Measurements from ENCODE around the gene TSPAN18. TPM values are rescaled to one million over a fixed set of nuclear protein-coding genes. Genes with fewer than 3 reads are reported as not detected.

The TSPAN18 gene
- total RNA-seq (2014; rRNA removed; shearing (Covaris generic)) = 0.54 TPM in 1 of 2 replicates, not detected in the other
- 0.09 and 0.20 TPM in 2 replicates for polyA plus RNA-seq (2016; fragmentation: Nextera tagmentation; extraction: Ambion mirVana)

DNA sequence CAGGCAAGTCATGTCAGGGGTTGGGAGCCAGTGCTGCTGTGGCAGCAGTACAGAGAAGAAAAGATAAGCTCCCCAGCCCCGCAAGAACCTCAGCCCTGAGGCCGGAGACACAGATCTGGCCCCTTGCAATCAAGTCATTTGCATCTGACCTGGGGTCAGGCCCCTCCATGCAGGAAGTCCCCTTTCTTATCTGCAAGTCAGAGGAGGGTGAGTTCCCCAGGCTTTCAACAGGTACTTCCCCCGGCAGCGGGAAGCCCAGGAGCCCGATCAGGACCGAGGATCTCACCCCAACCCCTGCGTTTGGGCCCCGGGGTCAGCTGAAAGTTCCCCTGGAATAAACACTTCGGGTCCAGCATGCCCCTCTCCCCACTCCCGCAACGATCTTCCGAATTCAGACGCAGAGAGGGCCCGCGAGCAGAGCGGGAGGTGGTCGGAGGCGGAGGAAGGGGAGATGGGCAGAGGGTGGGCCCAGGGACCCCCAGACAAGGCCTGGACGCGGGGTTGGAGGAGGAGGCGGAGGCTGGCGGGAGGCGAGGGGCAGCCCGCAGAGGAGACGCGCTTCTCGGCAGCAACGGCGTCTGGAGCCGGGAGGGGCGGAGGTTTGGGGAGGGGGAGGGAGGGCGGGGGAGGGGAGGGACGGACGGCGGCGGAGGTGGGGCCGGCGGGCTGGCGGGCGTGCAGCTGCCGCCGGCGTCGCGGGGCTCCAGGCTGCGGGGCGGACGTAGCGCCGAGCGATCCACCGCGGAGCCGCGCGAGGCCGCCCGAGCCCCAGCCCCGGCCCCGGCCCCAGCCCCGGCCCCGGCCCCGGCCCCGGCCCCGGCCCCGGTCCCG lies at the start of gene TSPAN18:
TSS of gene TSPAN18 (plus strand) at position 680 of the 831 bp plus-strand sequence. CDS start 179,455 bp downstream, outside the sequence.
- no peaks in the 10 kb centered on the region for H3K36me3 ChIP-seq (ENCODE audit: low read depth)
- H3K27ac ChIP-seq = no peak within 1 kb of the TSS
- WGBS, 2 experiments (ENCODE audit: low coverage in 1 of 2, low lambda C conversion rate in 2 of 2, missing lambda C conversion rate in 2 of 2) = 7 to 13% methylated on average over 18 to 34 of the region's 67 CpGs
- peak within 1 kb of the TSS; percentile 32 for H2AFZ ChIP-seq
- H3K27me3 ChIP-seq (replicated peaks; ENCODE audit: insufficient read depth) = peaks cover 43% of the 10 kb centered on the region
- no peaks in the 10 kb centered on the region for H3K9me2 ChIP-seq (ENCODE audit: insufficient read depth)
- no peak for TF ChIP-seq EZH2phosphoT487 (IDR thresholded peaks at IDR 0.05; ENCODE audit: insufficient read depth, low read depth)
- TF ChIP-seq EZH2 (IDR thresholded peaks at IDR 0.05; ENCODE audit: insufficient read depth, poor library complexity, severe bottlenecking) = peak; percentile 78
- in situ Hi-C loops (cut with MboI) = loop anchor here (5.0 kb wide), 1 partner anchor 166 kb away; no protein-coding TSS in a partner anchor
- peak within 1 kb of the TSS; percentile 66 for H3K4me3 ChIP-seq
- H3K4me1 ChIP-seq (ENCODE audit: insufficient read depth) = no peaks in the 10 kb centered on the region
- H3F3A ChIP-seq (ENCODE audit: insufficient read depth) = no peaks in the 10 kb centered on the region
- no peak within 1 kb of the TSS for H3K9ac ChIP-seq
- H4K20me1 ChIP-seq (ENCODE audit: insufficient read depth) = no peaks in the 10 kb centered on the region
- H3K79me2 ChIP-seq (ENCODE audit: insufficient read depth) = no peaks in the 10 kb centered on the region
- no peaks in the 10 kb centered on the region for H3K9me3 ChIP-seq (ENCODE audit: low read depth)
- DNase-seq = peak; percentile 32
- H3K4me2 ChIP-seq (ENCODE audit: unreplicated experiment) = peak within 1 kb of the TSS; percentile 71

DNA sequence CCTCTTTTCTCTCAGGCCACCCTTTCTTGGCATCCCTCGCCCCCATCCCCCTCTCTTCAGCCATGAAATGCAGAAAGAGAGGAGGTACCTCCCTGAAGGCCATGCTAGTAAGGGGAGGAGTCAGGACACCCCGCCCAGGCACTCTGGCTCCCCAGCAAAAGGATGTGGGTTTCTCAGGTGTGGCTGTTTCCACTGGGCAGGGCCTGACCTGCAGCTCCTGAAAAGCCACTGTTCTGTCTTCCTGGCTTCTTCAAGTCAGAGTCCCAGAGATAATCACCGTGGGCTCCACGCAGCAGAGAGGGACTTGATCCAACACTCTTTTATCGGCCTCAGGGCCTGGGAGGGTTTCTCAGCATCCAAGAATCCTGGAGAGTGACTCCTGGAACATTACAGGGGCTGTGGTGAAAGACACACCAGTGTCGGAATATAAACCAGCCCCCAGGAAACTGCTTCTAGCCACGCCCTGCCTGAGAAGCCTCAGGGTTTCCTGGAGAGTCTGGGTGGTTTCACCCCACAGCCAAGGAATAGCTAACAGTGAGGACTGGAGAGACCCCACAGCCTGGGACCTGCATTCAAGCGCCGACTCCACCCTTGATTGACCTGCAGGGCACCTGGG lies 45.7 kb upstream of the TSPAN18 start:
- Histone ChIP-seq H3K9me3 (ENCODE audit: low read depth) (no peaks in the 10 kb centered on the region), H3K4me2 (ENCODE audit: unreplicated experiment) (no peak overlapping the region), H3K27me3 (replicated peaks; ENCODE audit: insufficient read depth) (peaks cover 8% of the 10 kb centered on the region), H2AFZ (no peak overlapping the region), H4K20me1 (ENCODE audit: insufficient read depth) (no peaks in the 10 kb centered on the region), H3F3A (ENCODE audit: insufficient read depth) (no peaks in the 10 kb centered on the region), H3K36me3 (ENCODE audit: low read depth) (no peaks in the 10 kb centered on the region), H3K4me1 (ENCODE audit: insufficient read depth) (no peaks in the 10 kb centered on the region), H3K79me2 (ENCODE audit: insufficient read depth) (no peaks in the 10 kb centered on the region), H3K27ac (no peak overlapping the region), H3K9me2 (ENCODE audit: insufficient read depth) (no peaks in the 10 kb centered on the region), H3K9ac (no peak overlapping the region), H3K4me3 (no peak overlapping the region)
- WGBS, 2 experiments (ENCODE audit: low coverage in 1 of 2, low lambda C conversion rate in 2 of 2, missing lambda C conversion rate in 2 of 2) = 48 to 58% methylated on average over 9 of the region's 9 CpGs
- no peak for TF ChIP-seq EZH2phosphoT487 (IDR thresholded peaks at IDR 0.05; ENCODE audit: insufficient read depth, low read depth)
- in situ Hi-C loops (cut with MboI) = no loop called here
- peak; percentile 22 for DNase-seq

DNA sequence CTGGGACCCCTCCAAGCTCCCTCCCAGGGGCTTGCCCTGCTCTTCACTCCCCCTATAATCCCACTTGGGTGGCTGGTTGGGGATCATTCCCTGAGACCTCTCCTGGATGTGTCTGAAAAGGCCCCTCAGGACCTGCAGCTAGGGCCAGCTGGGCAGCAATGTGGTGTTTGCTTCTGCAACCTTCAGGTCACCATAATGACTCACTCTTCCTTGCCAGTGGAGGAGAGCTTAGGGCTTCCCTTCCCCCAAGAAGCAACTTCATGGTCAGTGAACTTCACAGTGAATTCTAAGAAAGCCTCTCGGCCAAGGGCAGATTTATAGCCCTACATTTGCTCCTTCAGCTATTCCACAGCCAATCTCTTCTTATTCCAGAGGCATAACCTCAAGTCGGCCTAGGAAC lies 45.1 kb upstream of the TSPAN18 start:
- H3K36me3 ChIP-seq (ENCODE audit: low read depth) = no peaks in the 10 kb centered on the region
- no peaks in the 10 kb centered on the region for H3K9me2 ChIP-seq (ENCODE audit: insufficient read depth)
- no peak overlapping the region for H3K4me2 ChIP-seq (ENCODE audit: unreplicated experiment)
- peak; percentile 34 for DNase-seq
- H2AFZ ChIP-seq = no peak overlapping the region
- no peaks in the 10 kb centered on the region for H3F3A ChIP-seq (ENCODE audit: insufficient read depth)
- H3K4me3 ChIP-seq = no peak overlapping the region
- WGBS, 2 experiments (ENCODE audit: low coverage in 1 of 2, low lambda C conversion rate in 2 of 2, missing lambda C conversion rate in 2 of 2) = 52 to 56% methylated on average over 2 of the region's 2 CpGs
- in situ Hi-C loops (cut with MboI) = no loop called here
- no peaks in the 10 kb centered on the region for H4K20me1 ChIP-seq (ENCODE audit: insufficient read depth)
- no peaks in the 10 kb centered on the region for H3K79me2 ChIP-seq (ENCODE audit: insufficient read depth)
- no peak overlapping the region for H3K9ac ChIP-seq
- TF ChIP-seq EZH2phosphoT487 (IDR thresholded peaks at IDR 0.05; ENCODE audit: insufficient read depth, low read depth) (no peak), EZH2 (IDR thresholded peaks at IDR 0.05; ENCODE audit: insufficient read depth, poor library complexity, severe bottlenecking) (no peak)
- H3K27me3 ChIP-seq (replicated peaks; ENCODE audit: insufficient read depth) = peaks cover 6% of the 10 kb centered on the region
- H3K4me1 ChIP-seq (ENCODE audit: insufficient read depth) = no peaks in the 10 kb centered on the region
- no peaks in the 10 kb centered on the region for H3K9me3 ChIP-seq (ENCODE audit: low read depth)
- H3K27ac ChIP-seq = no peak overlapping the region

GRCh38 chr11:44684859-44685281 lies 41.9 kb upstream of the TSPAN18 start:
- H3K4me2 ChIP-seq (ENCODE audit: unreplicated experiment) = no peak overlapping the region
- no peak overlapping the region for H2AFZ ChIP-seq
- H3K36me3 ChIP-seq (ENCODE audit: low read depth) = no peaks in the 10 kb centered on the region
- no peak for DNase-seq
- no peak for TF ChIP-seq EZH2phosphoT487 (IDR thresholded peaks at IDR 0.05; ENCODE audit: insufficient read depth, low read depth)
- no peak for TF ChIP-seq EZH2 (IDR thresholded peaks at IDR 0.05; ENCODE audit: insufficient read depth, poor library complexity, severe bottlenecking)
- no peak overlapping the region for H3K9ac ChIP-seq
- no peak overlapping the region for H3K4me3 ChIP-seq
- no peaks in the 10 kb centered on the region for H3K79me2 ChIP-seq (ENCODE audit: insufficient read depth)
- no peak overlapping the region for H3K27ac ChIP-seq
- H3K27me3 ChIP-seq (replicated peaks; ENCODE audit: insufficient read depth) = peaks cover 16% of the 10 kb centered on the region
- WGBS, 2 experiments (ENCODE audit: low coverage in 1 of 2, low lambda C conversion rate in 2 of 2, missing lambda C conversion rate in 2 of 2) = 66 to 67% methylated on average over 10 of the region's 10 CpGs
- no peaks in the 10 kb centered on the region for H3F3A ChIP-seq (ENCODE audit: insufficient read depth)
- H3K9me2 ChIP-seq (ENCODE audit: insufficient read depth) = no peaks in the 10 kb centered on the region
- no peaks in the 10 kb centered on the region for H3K9me3 ChIP-seq (ENCODE audit: low read depth)
- H4K20me1 ChIP-seq (ENCODE audit: insufficient read depth) = no peaks in the 10 kb centered on the region
- in situ Hi-C loops (cut with MboI) = no loop called here
- H3K4me1 ChIP-seq (ENCODE audit: insufficient read depth) = no peaks in the 10 kb centered on the region

All from GM23248 (cell line).